Upper lobe of left lung (tissue), 6 donors: ENCODE measurements around the gene OR5A2. TPM values are rescaled to one million over a fixed set of nuclear protein-coding genes. Genes with fewer than 3 reads are reported as not detected.

Experiments used
- ATAC-seq, 2 donors: fragments of 200-7000 bp; cut with Tn5 transposase; one replicate each; pipeline ENCODE4 v1.9.1; 2022; ENCODE audit warnings: mild to moderate bottlenecking in 2 of 2, moderate library complexity in 2 of 2; ENCODE audit not compliant: low FRiP score in 2 of 2
- DNase-seq, 2 donors: peaks; one replicate each; pipeline ENCODE4 v3.0.0-alpha.2; 2019 to 2020
- H3K27ac ChIP-seq, 4 donors: fragments of 200-600 bp; sonication (generic); one replicate each; pipeline ENCODE4 v1.5.1; 2016 to 2019
- H3K27me3 ChIP-seq, 4 donors: fragments of 200-600 bp; sonication (generic); one replicate each; pipeline ENCODE4 v1.5.1; 2017 to 2019
- H3K36me3 ChIP-seq, 4 donors: fragments of 200-600 bp; sonication (generic); one replicate each; pipeline ENCODE4 v1.5.1; 2016 to 2019
- H3K4me1 ChIP-seq, 4 donors: fragments of 200-600 bp; sonication (generic); one replicate each; pipeline ENCODE4 v1.5.1; 2018 to 2019
- H3K4me3 ChIP-seq, 4 donors: fragments of 200-600 bp; sonication (generic); one replicate each; pipeline ENCODE4 v1.5.1; 2017 to 2019; ENCODE audit warnings: mild to moderate bottlenecking in 2 of 4, moderate library complexity in 1 of 4
- H3K9me3 ChIP-seq, 4 donors: fragments of 200-600 bp; sonication (generic); one replicate each; pipeline ENCODE4 v1.5.1; 2018 to 2019
- CTCF ChIP-seq, 6 experiments: fragments of 450-650 bp in 4 of 6; fragments of 200-600 bp in 2 of 6; sonication (generic) in 2 of 6; IDR thresholded peaks; one replicate each; pipeline ENCODE4 v1.5.1; 2016 to 2019; ENCODE audit warnings: antibody characterized with exemption in 6 of 6
- EP300 ChIP-seq, 4 donors: sonication (generic); formaldehyde crosslinking; IDR thresholded peaks; one replicate each; pipeline ENCODE4 v1.5.1; 2017; ENCODE audit warnings: antibody characterized with exemption in 4 of 4, control low read depth in 2 of 4
- POLR2A ChIP-seq, 4 donors: fragments of 450-650 bp; IDR thresholded peaks; one replicate each; pipeline ENCODE4 v1.5.1; 2016 to 2017; ENCODE audit warnings: antibody characterized with exemption in 4 of 4, mild to moderate bottlenecking in 2 of 4
- POLR2AphosphoS5 ChIP-seq, 2 donors: sonication (generic); formaldehyde crosslinking; IDR thresholded peaks; one replicate each; pipeline ENCODE4 v1.5.1; 2017; ENCODE audit warnings: antibody characterized with exemption in 2 of 2
- WGBS, 2 donors: methylation state at CpG; one replicate each; pipeline ENCODE4 v1.1.5; 2017 to 2018; 5-methylcytosine and 5-hydroxymethylcytosine counted together
- total RNA-seq, 6 donors: library from RNA; depleted of rRNA in 4 of 6; stranded (reverse); fragments of >200 nt in 4 of 6; gene quantifications; one replicate each; pipeline versions ENCODE4 v1.1.0 to v1.2.1, GENCODE V29; 2016 to 2021
- donor health status: DM: no; HTN: no; CAD: no; lungs with moderate emphysema.
- donor health status: DM: no; HTN: yes; CAD: no; lungs with severe emphysema.

Gene OR5A2
- total RNA-seq, 6 donors from 2014 or later: not detected

DNA sequence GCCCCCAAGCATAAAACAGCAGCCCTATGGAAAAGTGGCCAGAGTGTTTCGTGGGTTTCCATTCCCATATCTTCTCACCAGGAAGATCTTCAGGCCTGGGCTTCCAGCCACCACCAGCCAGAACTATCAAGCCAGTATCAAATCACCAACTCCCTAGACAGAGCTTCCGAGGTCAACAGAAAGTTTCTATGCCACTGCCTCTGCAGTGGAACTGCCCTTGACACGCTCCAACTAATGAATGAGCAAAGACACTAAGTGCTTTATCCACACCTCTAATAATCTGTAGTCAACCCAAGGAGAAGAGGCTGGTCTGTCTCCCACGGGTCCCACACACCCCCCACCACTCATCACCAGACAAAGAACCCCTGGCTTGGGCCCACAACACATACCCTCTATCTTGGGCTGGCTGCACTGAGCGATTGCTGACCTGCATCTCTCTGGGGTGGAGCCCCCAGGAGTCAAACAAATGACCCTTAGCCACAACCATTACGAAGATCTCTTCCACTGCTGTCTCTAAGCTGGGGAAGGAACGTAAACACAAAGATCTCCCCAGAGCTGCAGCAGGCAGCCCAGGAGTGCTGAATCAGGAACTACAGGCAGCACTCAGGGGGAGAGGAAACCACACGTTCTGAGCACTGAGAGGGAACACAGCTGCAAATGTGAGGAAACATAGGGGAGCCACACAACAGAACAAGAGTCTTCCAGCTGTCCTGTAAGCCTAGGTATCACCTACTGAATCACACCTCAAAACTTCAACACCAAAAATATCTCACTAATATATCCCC, 57.8 kb downstream of the OR5A2 start:
- Histone ChIP-seq H3K4me3 (no peak overlapping the region), H3K27ac (no peak overlapping the region), H3K4me1 (no peaks in the 10 kb centered on the region), H3K36me3 (no peaks in the 10 kb centered on the region), H3K27me3 (no peaks in the 10 kb centered on the region), H3K9me3 (peaks cover 0 to 9% (median 2%) of the 10 kb centered on the region in 4 donors)
- 44 to 48% methylated on average over 8 of the region's 8 CpGs for WGBS, 2 donors
- ATAC-seq (peak in 1 of 2 donors; percentile 46), DNase-seq (no peak)
- no peak for TF ChIP-seq EP300 (IDR thresholded peaks at IDR 0.05)
- no peak for TF ChIP-seq POLR2AphosphoS5 (IDR thresholded peaks at IDR 0.05)
- TF ChIP-seq POLR2A (IDR thresholded peaks at IDR 0.05): no peak
- no peak for TF ChIP-seq CTCF (IDR thresholded peaks at IDR 0.05)

Other genes starting within 250 kb of the OR5A2 start
- 10 to 100 TPM in 5 of 6 donors, 1 to 10 TPM in 1; 5.5 to 59.2 (median 25.1) TPM for gene MPEG1, start 213.5 kb downstream of the OR5A2 start, total RNA-seq
- not detected for gene OR5AN1, start 67.5 kb downstream of the OR5A2 start, total RNA-seq
- gene OR5A1, start 10.1 kb upstream of the OR5A2 start, total RNA-seq: not detected
- gene OR4D6, start 30.5 kb upstream of the OR5A2 start, total RNA-seq: not detected
- not detected for gene OR4D10, start 46.9 kb upstream of the OR5A2 start, total RNA-seq
- not detected for gene OR4D11, start 77.2 kb upstream of the OR5A2 start, total RNA-seq
- not detected for gene OR4D9, start 85.1 kb upstream of the OR5A2 start, total RNA-seq
- gene OSBP, start 189.4 kb upstream of the OR5A2 start, total RNA-seq: 10 to 100 TPM; 24.4 to 52.6 (median 35.0) TPM
- 10 to 100 TPM; 13.4 to 34.5 (median 23.7) TPM for gene PATL1, start 242.6 kb upstream of the OR5A2 start, total RNA-seq